Loucy (cell line): ENCODE results near the gene SIPA1.

ENCODE experiments used
- H2AFZ ChIP-seq: fragments of 200-600 bp; sonication (generic); 2 replicates; pipeline ENCODE4 v1.6.0; 2016; ENCODE audit warnings: antibody characterized with exemption, mild to moderate bottlenecking, low read length, moderate library complexity
- H3F3A ChIP-seq: fragments of 200-600 bp; 2 replicates; pipeline ENCODE4 v1.6.0; 2016; ENCODE audit warnings: antibody characterized with exemption, low read depth, mild to moderate bottlenecking
- H3K27me3 ChIP-seq: fragments of 200-600 bp; sonication (generic); 2 replicates; pipeline ENCODE4 v1.6.1; 2014; ENCODE audit warnings: low read length, mild to moderate bottlenecking; ENCODE audit not compliant: insufficient read depth, poor library complexity, severe bottlenecking
- H3K36me3 ChIP-seq: fragments of 200-600 bp; sonication (generic); 2 replicates; pipeline ENCODE4 v1.6.1; 2016; ENCODE audit warnings: low read length; ENCODE audit not compliant: insufficient read depth
- H3K4me1 ChIP-seq: fragments of 200-600 bp; sonication (generic); 2 replicates; pipeline ENCODE4 v1.5.1; 2014; ENCODE audit warnings: low read length, mild to moderate bottlenecking; ENCODE audit not compliant: insufficient read depth, poor library complexity, severe bottlenecking
- H3K4me2 ChIP-seq: fragments of 200-600 bp; sonication (generic); 2 replicates; pipeline ENCODE4 v1.6.0; 2014; ENCODE audit warnings: antibody characterized with exemption, low read length, low read depth, mild to moderate bottlenecking; ENCODE audit not compliant: poor library complexity, severe bottlenecking
- H3K4me3 ChIP-seq: fragments of 200-600 bp; sonication (generic); 2 replicates; pipeline ENCODE4 v1.5.1; 2014; ENCODE audit warnings: low read length, mild to moderate bottlenecking, mixed read lengths; ENCODE audit not compliant: poor library complexity, severe bottlenecking
- H3K79me2 ChIP-seq: fragments of 200-600 bp; sonication (generic); 2 replicates; pipeline ENCODE4 v1.6.1; 2014; ENCODE audit warnings: low read length; ENCODE audit not compliant: insufficient read depth
- H3K9ac ChIP-seq: fragments of 200-600 bp; sonication (generic); 2 replicates; pipeline ENCODE4 v1.6.0; 2014; ENCODE audit warnings: mild to moderate bottlenecking, low read depth, low read length, moderate library complexity; ENCODE audit not compliant: poor library complexity, severe bottlenecking
- H3K9me2 ChIP-seq: fragments of 200-600 bp; sonication (generic); replicated peaks from 2 replicates; pipeline ENCODE4 v1.6.1; 2016; ENCODE audit warnings: low read depth, low read length, mixed read lengths
- H3K9me3 ChIP-seq: fragments of 200-600 bp; sonication (generic); 2 replicates; pipeline ENCODE4 v1.6.1; 2014; ENCODE audit warnings: mild to moderate bottlenecking, antibody characterized with exemption, low read length, low read depth; ENCODE audit not compliant: insufficient read depth
- H4K20me1 ChIP-seq: fragments of 200-600 bp; sonication (generic); 2 replicates; pipeline ENCODE4 v1.6.0; 2014; ENCODE audit warnings: antibody characterized with exemption, low read length, mild to moderate bottlenecking; ENCODE audit not compliant: insufficient read depth, poor library complexity, severe bottlenecking
- EZH2phosphoT487 ChIP-seq: fragments of 200-600 bp; IDR thresholded peaks from 2 replicates; pipeline ENCODE4 v1.6.1; 2018; ENCODE audit warnings: antibody characterized with exemption, mild to moderate bottlenecking, moderate library complexity, borderline replicate concordance
- TF ChIP-seq, protein P1 (sequence below): fragments of 200-600 bp; sonication (generic); conservative IDR thresholded peaks from 2 replicates; pipeline ENCODE4 v1.5.1; 2014; ENCODE audit warnings: mild to moderate bottlenecking, antibody characterized with exemption, low read length

SIPA1 gene

DNA sequence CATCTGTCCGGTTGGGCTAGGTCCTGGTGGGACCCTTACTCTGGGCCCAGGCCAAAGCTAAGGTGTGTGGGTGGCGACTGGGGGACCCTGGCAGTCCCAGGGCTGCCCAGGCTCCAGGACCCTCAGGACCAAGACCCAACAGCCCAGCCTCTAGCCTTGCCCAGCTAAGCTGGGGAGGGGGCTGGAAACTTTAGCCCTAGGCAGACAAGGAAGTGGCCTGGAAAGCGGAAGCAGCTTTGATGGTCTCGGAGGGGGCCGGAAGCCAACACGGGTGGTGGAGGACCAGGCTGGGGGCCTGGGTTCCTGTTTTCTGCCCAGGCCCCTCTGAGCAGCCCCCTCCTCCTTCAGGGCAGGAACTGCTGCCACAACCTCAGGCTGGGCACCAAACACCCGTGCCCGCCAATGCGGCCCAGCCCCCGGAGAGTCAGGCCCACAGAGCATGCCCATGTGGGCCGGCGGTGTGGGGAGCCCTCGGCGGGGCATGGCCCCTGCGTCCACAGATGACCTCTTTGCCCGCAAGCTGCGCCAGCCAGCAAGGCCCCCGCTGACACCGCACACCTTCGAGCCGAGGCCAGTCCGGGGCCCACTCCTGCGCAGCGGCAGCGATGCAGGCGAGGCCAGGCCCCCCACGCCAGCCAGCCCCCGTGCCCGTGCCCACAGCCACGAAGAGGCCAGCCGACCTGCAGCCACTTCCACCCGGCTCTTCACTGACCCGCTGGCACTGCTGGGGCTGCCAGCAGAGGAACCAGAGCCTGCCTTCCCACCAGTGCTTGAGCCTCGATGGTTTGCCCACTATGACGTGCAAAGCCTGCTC, 2.8 kb downstream of the SIPA1 start:
- no peaks in the 10 kb centered on the region for H3F3A ChIP-seq

DNA sequence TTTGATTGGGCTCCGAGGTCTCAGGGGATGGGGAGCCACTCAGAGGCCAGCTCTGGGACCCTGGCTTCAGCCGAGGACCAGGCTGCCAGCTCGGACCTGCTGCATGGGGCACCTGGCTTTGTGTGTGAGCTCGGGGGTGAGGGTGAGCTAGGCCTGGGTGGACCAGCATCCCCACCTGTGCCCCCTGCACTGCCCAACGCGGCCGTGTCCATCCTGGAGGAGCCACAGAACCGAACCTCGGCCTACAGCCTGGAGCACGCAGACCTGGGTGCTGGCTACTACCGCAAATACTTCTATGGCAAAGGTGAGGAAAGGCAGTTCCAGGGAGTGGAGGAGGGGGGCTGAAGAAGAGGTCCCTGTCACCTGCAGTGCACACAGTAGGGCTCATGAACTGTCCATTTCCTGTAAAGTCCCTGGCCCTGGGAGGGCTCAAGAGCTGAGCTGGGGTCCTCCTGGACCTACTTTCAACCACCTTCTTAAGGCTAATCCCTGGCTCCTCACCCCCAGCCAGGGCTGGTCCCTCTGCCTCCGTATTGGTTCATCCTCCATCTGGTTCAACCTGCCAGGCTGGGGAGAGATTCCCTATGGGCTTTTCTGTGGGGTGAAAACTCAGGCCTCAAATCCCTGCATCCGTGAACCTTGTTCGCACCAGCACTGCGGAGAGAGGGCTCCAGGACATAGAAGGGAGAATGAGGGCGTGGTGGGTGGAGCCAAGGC, 3.6 kb downstream of the SIPA1 start:
- Histone ChIP-seq H3K36me3 (peaks cover 5% of the 10 kb centered on the region; the same call in 1 of the 2 replicates), H3K27me3 (no peaks in the 10 kb centered on the region), H3K4me2 (peak overlapping the region; percentile 80), H3K4me1 (peaks cover 29% of the 10 kb centered on the region), H3K79me2 (peaks cover 20% of the 10 kb centered on the region; the same call in 1 of the 2 replicates), H3K4me3 (no peak overlapping the region), H2AFZ (no peak overlapping the region), H3K9me3 (no peaks in the 10 kb centered on the region), H3F3A (no peaks in the 10 kb centered on the region), H4K20me1 (no peaks in the 10 kb centered on the region), H3K9me2 (no peaks in the 10 kb centered on the region), H3K9ac (no peak overlapping the region)
- TF ChIP-seq, protein P1, sequence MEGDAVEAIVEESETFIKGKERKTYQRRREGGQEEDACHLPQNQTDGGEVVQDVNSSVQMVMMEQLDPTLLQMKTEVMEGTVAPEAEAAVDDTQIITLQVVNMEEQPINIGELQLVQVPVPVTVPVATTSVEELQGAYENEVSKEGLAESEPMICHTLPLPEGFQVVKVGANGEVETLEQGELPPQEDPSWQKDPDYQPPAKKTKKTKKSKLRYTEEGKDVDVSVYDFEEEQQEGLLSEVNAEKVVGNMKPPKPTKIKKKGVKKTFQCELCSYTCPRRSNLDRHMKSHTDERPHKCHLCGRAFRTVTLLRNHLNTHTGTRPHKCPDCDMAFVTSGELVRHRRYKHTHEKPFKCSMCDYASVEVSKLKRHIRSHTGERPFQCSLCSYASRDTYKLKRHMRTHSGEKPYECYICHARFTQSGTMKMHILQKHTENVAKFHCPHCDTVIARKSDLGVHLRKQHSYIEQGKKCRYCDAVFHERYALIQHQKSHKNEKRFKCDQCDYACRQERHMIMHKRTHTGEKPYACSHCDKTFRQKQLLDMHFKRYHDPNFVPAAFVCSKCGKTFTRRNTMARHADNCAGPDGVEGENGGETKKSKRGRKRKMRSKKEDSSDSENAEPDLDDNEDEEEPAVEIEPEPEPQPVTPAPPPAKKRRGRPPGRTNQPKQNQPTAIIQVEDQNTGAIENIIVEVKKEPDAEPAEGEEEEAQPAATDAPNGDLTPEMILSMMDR: no peak

More for the DNA sequence above, 2.8 kb downstream of the SIPA1 start:
- Histone ChIP-seq H3K9me3 (no peaks in the 10 kb centered on the region), H4K20me1 (no peaks in the 10 kb centered on the region), H3K27me3 (no peaks in the 10 kb centered on the region), H3K79me2 (peaks cover 20% of the 10 kb centered on the region; the same call in 1 of the 2 replicates), H3K9ac (peak overlapping the region; percentile 74), H3K4me3 (peak overlapping the region; percentile 83), H3K36me3 (peaks cover 13% of the 10 kb centered on the region; the same call in 1 of the 2 replicates), H3K4me2 (peak overlapping the region; percentile 80), H3K9me2 (no peaks in the 10 kb centered on the region), H3K4me1 (peaks cover 29% of the 10 kb centered on the region), H2AFZ (no peak overlapping the region)
- no peak for TF ChIP-seq EZH2phosphoT487
- TF ChIP-seq, protein P1: no peak

GRCh38 chr11:65642014-65642671, 4.2 kb downstream of the SIPA1 start:
- no peak overlapping the region for H3K9ac ChIP-seq
- peaks cover 29% of the 10 kb centered on the region for H3K4me1 ChIP-seq
- no peaks in the 10 kb centered on the region for H4K20me1 ChIP-seq
- no peaks in the 10 kb centered on the region for H3F3A ChIP-seq
- H3K27me3 ChIP-seq: no peaks in the 10 kb centered on the region
- peaks cover 20% of the 10 kb centered on the region; the same call in 1 of the 2 replicates for H3K79me2 ChIP-seq
- no peaks in the 10 kb centered on the region for H3K9me2 ChIP-seq
- no peaks in the 10 kb centered on the region for H3K36me3 ChIP-seq
- no peak for TF ChIP-seq EZH2phosphoT487
- TF ChIP-seq, protein P1: no peak
- H2AFZ ChIP-seq: no peak overlapping the region
- H3K4me3 ChIP-seq: no peak overlapping the region
- no peaks in the 10 kb centered on the region for H3K9me3 ChIP-seq
- peak overlapping the region; percentile 80 for H3K4me2 ChIP-seq
